22Rv1 (cell line): Measurements from ENCODE around the gene PTK7.

Source experiments
- CTCF ChIP-seq: fragments of 450-650 bp; IDR thresholded peaks from 2 replicates; pipeline ENCODE4 v1.5.1; 2017; ENCODE audit warnings: mild to moderate bottlenecking
- ZFX ChIP-seq: fragments of 450-650 bp; IDR thresholded peaks from 2 replicates; pipeline ENCODE4 v1.6.1; 2017; ENCODE audit warnings: antibody characterized with exemption, borderline replicate concordance

DNA sequence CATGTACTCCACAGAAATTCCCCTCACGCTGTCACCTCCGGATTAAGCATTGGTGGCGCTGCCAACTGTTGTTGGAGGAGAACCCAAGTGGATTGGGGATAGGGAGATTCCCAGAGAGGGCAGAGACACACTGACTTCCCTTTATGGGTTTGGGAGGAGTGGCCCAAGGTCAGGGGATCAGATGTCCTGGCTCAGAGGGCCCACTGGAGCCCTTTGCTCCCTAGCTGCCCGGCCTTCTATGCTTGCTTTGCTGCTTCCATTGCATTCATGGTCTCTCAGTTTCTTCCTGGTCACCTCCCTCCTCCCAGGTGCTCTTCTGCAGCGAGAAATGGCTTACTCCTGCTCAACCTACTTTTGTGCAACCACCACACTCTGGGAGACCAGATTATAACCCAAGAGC, 120.2 kb downstream of the PTK7 start:
- TF ChIP-seq CTCF = no peak
- TF ChIP-seq ZFX = no peak
